SU-DHL-6 (cell line): ENCODE measurements around the gene ACKR2.

Source experiments
- H2AFZ ChIP-seq: fragments of 200-600 bp; sonication (generic); 2 replicates; pipeline ENCODE4 v1.6.1; 2014; ENCODE audit warnings: low read depth, mild to moderate bottlenecking, moderate library complexity, mixed read lengths, antibody characterized with exemption, low read length; ENCODE audit not compliant: severe bottlenecking
- H3F3A ChIP-seq: fragments of 200-600 bp; shearing (Covaris generic); 2 replicates; pipeline ENCODE4 v1.6.0; 2016; ENCODE audit warnings: antibody characterized with exemption, mild to moderate bottlenecking; ENCODE audit not compliant: insufficient read depth
- H3K27ac ChIP-seq: fragments of 200-600 bp; sonication (generic); 2 replicates; pipeline ENCODE4 v1.5.1; 2016; ENCODE audit warnings: low read depth, mild to moderate bottlenecking, low read length, moderate library complexity, mixed read lengths
- H3K27me3 ChIP-seq: fragments of 200-600 bp; sonication (generic), shearing (Covaris generic); 2 replicates; pipeline ENCODE4 v1.6.0; 2014; ENCODE audit warnings: mild to moderate bottlenecking, low read length
- H3K36me3 ChIP-seq: fragments of 200-600 bp; sonication (generic); 2 replicates; pipeline ENCODE4 v1.6.1; 2014; ENCODE audit warnings: mild to moderate bottlenecking, low read length, mixed read lengths
- H3K4me2 ChIP-seq: fragments of 300-600, 200-600 bp; shearing (Covaris generic), sonication (generic); 2 replicates; pipeline ENCODE4 v1.6.0; 2014; ENCODE audit warnings: low read length, low read depth, mild to moderate bottlenecking; ENCODE audit not compliant: poor library complexity, severe bottlenecking
- H3K4me3 ChIP-seq: fragments of 200-600 bp; sonication (generic); 2 replicates; pipeline ENCODE4 v1.5.1; 2014; ENCODE audit warnings: antibody characterized with exemption, low read length, mild to moderate bottlenecking, mixed read lengths; ENCODE audit not compliant: insufficient read depth, poor library complexity, severe bottlenecking
- H3K79me2 ChIP-seq: fragments of 200-600 bp; sonication (generic); 2 replicates; pipeline ENCODE4 v1.6.1; 2014; ENCODE audit warnings: mild to moderate bottlenecking, low read length, moderate library complexity; ENCODE audit not compliant: insufficient read depth
- H3K9ac ChIP-seq: fragments of 200-600 bp; sonication (generic); 2 replicates; pipeline ENCODE4 v1.7.0; 2014; ENCODE audit warnings: mild to moderate bottlenecking, low read length
- H3K9me2 ChIP-seq: fragments of 200-600 bp; sonication (generic); replicated peaks from 2 replicates; pipeline ENCODE4 v1.6.1; 2014; ENCODE audit warnings: low read length; ENCODE audit not compliant: insufficient read depth
- H3K9me3 ChIP-seq: fragments of 200-600 bp; sonication (generic); 2 replicates; pipeline ENCODE4 v1.6.1; 2014; ENCODE audit warnings: low read length, mixed read lengths; ENCODE audit not compliant: insufficient read depth
- H4K20me1 ChIP-seq: fragments of 200-600 bp; sonication (generic); 2 replicates; pipeline ENCODE4 v1.6.1; 2014; ENCODE audit warnings: low read depth, mild to moderate bottlenecking, antibody characterized with exemption, low read length, moderate library complexity, mixed read lengths
- CTCF ChIP-seq: fragments of 200-600 bp; sonication (generic); IDR thresholded peaks from one replicate; pipeline ENCODE4 v1.5.1; 2017; ENCODE audit warnings: antibody characterized with exemption, mild to moderate bottlenecking, low read length, moderate library complexity; ENCODE audit not compliant: insufficient read depth, poor library complexity, severe bottlenecking
- EZH2phosphoT487 ChIP-seq: fragments of 200-600 bp; sonication (generic), shearing (Covaris generic); conservative IDR thresholded peaks from 2 replicates; pipeline ENCODE4 v1.6.1; 2018; ENCODE audit warnings: mild to moderate bottlenecking, antibody characterized with exemption, low read length, moderate library complexity, mixed read lengths

The ACKR2 gene

GRCh38 chr3:42906070-42906847 lies 97.0 kb downstream of the ACKR2 start, which contains the start of gene ZNF662:
Gene ZNF662, plus strand, starts transcription at chr3:42906142. Its CDS starts 1,973 bp downstream, at chr3:42908115.
- no peak within 1 kb of the TSS for H3K4me3 ChIP-seq

GRCh38 chr3:42906848-42907183 lies 97.6 kb downstream of the ACKR2 start:
- no peak overlapping the region for H3K4me2 ChIP-seq
- H3K36me3 ChIP-seq, result no peaks in the 10 kb centered on the region
- no peaks in the 10 kb centered on the region for H3K9me2 ChIP-seq
- H4K20me1 ChIP-seq, result no peaks in the 10 kb centered on the region
- H3K27me3 ChIP-seq, result no peaks in the 10 kb centered on the region
- no peak overlapping the region for H3K27ac ChIP-seq
- H2AFZ ChIP-seq, result no peak overlapping the region
- no peaks in the 10 kb centered on the region for H3K79me2 ChIP-seq
- no peaks in the 10 kb centered on the region for H3F3A ChIP-seq
- no peak for TF ChIP-seq EZH2phosphoT487
- no peak for TF ChIP-seq CTCF
- H3K9ac ChIP-seq, result no peak overlapping the region
- H3K9me3 ChIP-seq, result no peaks in the 10 kb centered on the region
- no peak overlapping the region for H3K4me3 ChIP-seq

More at GRCh38 chr3:42906070-42906847, 97.0 kb downstream of the ACKR2 start, which contains the start of gene ZNF662:
- Histone ChIP-seq H3K27ac (no peak within 1 kb of the TSS), H3K9me2 (no peaks in the 10 kb centered on the region), H3K79me2 (no peaks in the 10 kb centered on the region), H3K9me3 (no peaks in the 10 kb centered on the region), H2AFZ (no peak within 1 kb of the TSS), H3K4me2 (no peak within 1 kb of the TSS), H4K20me1 (no peaks in the 10 kb centered on the region), H3K36me3 (no peaks in the 10 kb centered on the region), H3K27me3 (no peaks in the 10 kb centered on the region), H3K9ac (no peak within 1 kb of the TSS), H3F3A (no peaks in the 10 kb centered on the region)
- TF ChIP-seq EZH2phosphoT487, result no peak

GRCh38 chr3:42908675-42909074 lies 99.4 kb downstream of the ACKR2 start:
- H3K36me3 ChIP-seq, result no peaks in the 10 kb centered on the region
- no peak overlapping the region for H3K4me3 ChIP-seq
- no peak for TF ChIP-seq CTCF
- no peak for TF ChIP-seq EZH2phosphoT487
- H4K20me1 ChIP-seq, result no peaks in the 10 kb centered on the region
- H3K79me2 ChIP-seq, result no peaks in the 10 kb centered on the region
- H3F3A ChIP-seq, result no peaks in the 10 kb centered on the region
- no peaks in the 10 kb centered on the region for H3K9me3 ChIP-seq
- H3K27ac ChIP-seq, result no peak overlapping the region
- no peak overlapping the region for H3K9ac ChIP-seq
- H3K9me2 ChIP-seq, result no peaks in the 10 kb centered on the region
- H3K27me3 ChIP-seq, result no peaks in the 10 kb centered on the region
- no peak overlapping the region for H3K4me2 ChIP-seq
- H2AFZ ChIP-seq, result no peak overlapping the region

- no peak overlapping the region for H3K4me2 ChIP-seq
- no peaks in the 10 kb centered on the region for H3K27me3 ChIP-seq
- H3F3A ChIP-seq, result no peaks in the 10 kb centered on the region
- H3K79me2 ChIP-seq, result no peaks in the 10 kb centered on the region
- H4K20me1 ChIP-seq, result no peaks in the 10 kb centered on the region
- no peak overlapping the region for H3K4me3 ChIP-seq
- no peak overlapping the region for H3K27ac ChIP-seq
- TF ChIP-seq CTCF (no peak), EZH2phosphoT487 (no peak)
- H3K36me3 ChIP-seq, result no peaks in the 10 kb centered on the region
- H3K9me2 ChIP-seq, result no peaks in the 10 kb centered on the region
- H2AFZ ChIP-seq, result no peak overlapping the region
- no peak overlapping the region for H3K9ac ChIP-seq
- peaks cover 14% of the 10 kb centered on the region; the same call in 1 of the 2 replicates for H3K9me3 ChIP-seq
These were observed 102.3 kb downstream of the ACKR2 start for GRCh38 chr3:42911551-42911950.
